CD1c-positive myeloid dendritic cell (primary cell): Measurements from ENCODE around the gene TBC1D10A.

Experiments used
- DNase-seq: peaks from one replicate; pipeline ENCODE4 v3.0.0-alpha.2; 2016; ENCODE audit errors: extremely low spot score

TBC1D10A gene

GRCh38 chr22:30265823-30266444 is 60.8 kb downstream of the TBC1D10A start:
- DNase-seq, result peak; percentile 79

- DNase-seq, result no peak
These were observed 61.5 kb downstream of the TBC1D10A start for GRCh38 chr22:30265131-30265720.

GRCh38 chr22:30263883-30264282 is 62.9 kb downstream of the TBC1D10A start:
- no peak for DNase-seq

GRCh38 chr22:30262917-30263741 is 63.6 kb downstream of the TBC1D10A start:
- DNase-seq, result peak; percentile 88

- DNase-seq, result no peak
These were observed 64.6 kb downstream of the TBC1D10A start for GRCh38 chr22:30262112-30262511.

- DNase-seq, result peak; percentile 60
These were observed 65.6 kb downstream of the TBC1D10A start for GRCh38 chr22:30261134-30261533.

GRCh38 chr22:30260682-30261081 is 66.1 kb downstream of the TBC1D10A start:
- no peak for DNase-seq

GRCh38 chr22:30260276-30260675 is 66.5 kb downstream of the TBC1D10A start:
- no peak for DNase-seq

GRCh38 chr22:30254314-30254713 is 72.4 kb downstream of the TBC1D10A start:
- DNase-seq, result no peak

- DNase-seq, result no peak
These were observed 73.4 kb downstream of the TBC1D10A start for GRCh38 chr22:30253205-30253852.

- DNase-seq, result no peak
These were observed 74.1 kb downstream of the TBC1D10A start for GRCh38 chr22:30252411-30253204.

- DNase-seq, result no peak
These were observed 75.0 kb downstream of the TBC1D10A start for GRCh38 chr22:30251711-30252110.

- DNase-seq, result no peak
These were observed 76.0 kb downstream of the TBC1D10A start for GRCh38 chr22:30250661-30251267.

GRCh38 chr22:30250039-30250565 is 76.6 kb downstream of the TBC1D10A start:
- DNase-seq, result no peak

GRCh38 chr22:30249049-30250038 is 77.4 kb downstream of the TBC1D10A start:
- no peak for DNase-seq

- no peak for DNase-seq
These were observed 78.3 kb downstream of the TBC1D10A start for GRCh38 chr22:30248484-30248883.

- DNase-seq, result no peak
These were observed 78.8 kb downstream of the TBC1D10A start for GRCh38 chr22:30247974-30248373.

GRCh38 chr22:30247561-30247960 is 79.2 kb downstream of the TBC1D10A start:
- no peak for DNase-seq

GRCh38 chr22:30246814-30247376 is 79.8 kb downstream of the TBC1D10A start:
- DNase-seq, result no peak
